CD14-positive monocyte (primary cell): ENCODE measurements around the gene ZRANB3. TPM values are rescaled to one million over a fixed set of nuclear protein-coding genes. Genes with fewer than 3 reads are reported as not detected.

Source experiments
- DNase-seq, 3 donors: peaks; one replicate each; pipeline ENCODE4 v3.0.0-alpha.2; 2011 to 2022
- H2AFZ ChIP-seq: 2 replicates; pipeline ENCODE4 v1.6.0; 2012; ENCODE audit warnings: mild to moderate bottlenecking, low read depth, low read length, inconsistent platforms; ENCODE audit not compliant: insufficient read depth, poor library complexity, severe bottlenecking
- H3K27ac ChIP-seq, 2 donors: 1 replicate in 1 of 2; 2 replicates in 1 of 2; pipeline ENCODE4 v1.5.1; 2012 to 2013; ENCODE audit warnings: low read length in 2 of 2, control low read depth in 1 of 2, inconsistent platforms in 1 of 2, low read depth in 1 of 2, mild to moderate bottlenecking in 1 of 2
- H3K27me3 ChIP-seq, 2 donors: one replicate each; pipeline versions ENCODE4 v1.6.0 to v1.6.1; 2011 to 2013; ENCODE audit warnings: low read length in 2 of 2; ENCODE audit not compliant: control insufficient read depth in 2 of 2, insufficient read depth in 2 of 2
- H3K36me3 ChIP-seq, 2 donors: replicated peaks in 1 of 2; 1 replicate in 1 of 2; 2 replicates in 1 of 2; pipeline versions ENCODE4 v1.5.1 to v1.6.1; 2012 to 2013; ENCODE audit warnings: low read length in 2 of 2, control low read depth in 1 of 2, inconsistent platforms in 1 of 2, mild to moderate bottlenecking in 1 of 2; ENCODE audit not compliant: insufficient read depth in 2 of 2, control insufficient read depth in 1 of 2
- H3K4me1 ChIP-seq, 2 donors: 1 replicate in 1 of 2; 2 replicates in 1 of 2; pipeline versions ENCODE4 v1.5.1 to v1.6.1; 2012 to 2013; ENCODE audit warnings: low read length in 2 of 2, control low read depth in 1 of 2, inconsistent platforms in 1 of 2, mild to moderate bottlenecking in 1 of 2, moderate library complexity in 1 of 2; ENCODE audit not compliant: insufficient read depth in 2 of 2, control insufficient read depth in 1 of 2
- H3K4me2 ChIP-seq: replicated peaks from 2 replicates; pipeline ENCODE3; 2012; ENCODE audit warnings: low read length, moderate library complexity, mild to moderate bottlenecking; ENCODE audit not compliant: poor library complexity, severe bottlenecking; ENCODE audit errors: extremely low read depth
- H3K4me3 ChIP-seq, 3 experiments: fragments of 200-600 bp in 1 of 3; sonication (generic) in 1 of 3; replicated peaks in 1 of 3; 1 replicate in 2 of 3; 2 replicates in 1 of 3; pipeline ENCODE4 v1.5.1; 2011 to 2013; ENCODE audit warnings: low read length in 3 of 3, mild to moderate bottlenecking in 3 of 3, control low read depth in 2 of 3, low read depth in 2 of 3, inconsistent platforms in 1 of 3, moderate library complexity in 1 of 3
- H3K79me2 ChIP-seq: 2 replicates; pipeline ENCODE4 v1.6.0; 2012; ENCODE audit warnings: mild to moderate bottlenecking, control low read depth, inconsistent platforms, low read length, moderate library complexity; ENCODE audit not compliant: insufficient read depth
- H3K9ac ChIP-seq: 2 replicates; pipeline ENCODE4 v1.6.0; 2017; ENCODE audit warnings: low read length, mild to moderate bottlenecking; ENCODE audit not compliant: insufficient read depth, poor library complexity, severe bottlenecking
- H3K9me3 ChIP-seq, 2 donors: replicated peaks in 1 of 2; 1 replicate in 1 of 2; 2 replicates in 1 of 2; pipeline versions ENCODE4 v1.5.1 to v1.6.1; 2012 to 2013; ENCODE audit warnings: low read length in 2 of 2, control low read depth in 1 of 2; ENCODE audit not compliant: control insufficient read depth in 1 of 2, insufficient read depth in 1 of 2
- H4K20me1 ChIP-seq: 2 replicates; pipeline ENCODE4 v1.6.0; 2012; ENCODE audit warnings: mild to moderate bottlenecking, low read length, control low read depth, moderate library complexity; ENCODE audit not compliant: insufficient read depth
- H3K27ac Mint-ChIP-seq, 7 donors: one replicate each; pipeline ENCODE4 v1.8.0; 2020; ENCODE audit warnings: mild to moderate bottlenecking in 7 of 7, mixed read lengths in 7 of 7, moderate library complexity in 6 of 7, inconsistent platforms in 2 of 7
- H3K27me3 Mint-ChIP-seq, 3 donors: one replicate each; pipeline ENCODE4 v1.8.0; 2021 to 2022; ENCODE audit warnings: low read depth in 3 of 3, mild to moderate bottlenecking in 3 of 3, mixed read lengths in 3 of 3, moderate library complexity in 3 of 3, inconsistent platforms in 1 of 3
- H3K36me3 Mint-ChIP-seq, 2 donors: one replicate each; pipeline ENCODE4 v1.8.0; 2020; ENCODE audit warnings: mixed read lengths in 2 of 2, inconsistent platforms in 1 of 2, mild to moderate bottlenecking in 1 of 2
- H3K4me1 Mint-ChIP-seq: one replicate; pipeline ENCODE4 v1.8.0; 2020; ENCODE audit warnings: mild to moderate bottlenecking, mixed read lengths
- H3K4me3 Mint-ChIP-seq, 2 donors: one replicate each; pipeline ENCODE4 v1.8.0; 2020; ENCODE audit warnings: mild to moderate bottlenecking in 2 of 2, mixed read lengths in 2 of 2, moderate library complexity in 1 of 2
- H3K9me3 Mint-ChIP-seq, 7 donors: one replicate each; pipeline ENCODE4 v1.8.0; 2020 to 2022; ENCODE audit warnings: mixed read lengths in 7 of 7, mild to moderate bottlenecking in 6 of 7, moderate library complexity in 6 of 7, inconsistent platforms in 2 of 7
- CTCF ChIP-seq: fragments of 200-600 bp; IDR thresholded peaks from one replicate; pipeline ENCODE4 v1.8.0; 2022; ENCODE audit warnings: antibody characterized with exemption, mild to moderate bottlenecking
- WGBS: methylation state at CpG from one replicate; pipeline ENCODE4 v1.1.5; 2013; ENCODE audit warnings: missing lambda C conversion rate; ENCODE audit not compliant: insufficient coverage; 5-methylcytosine and 5-hydroxymethylcytosine counted together
- intact Hi-C, 2 donors: fragments of 100-400 bp; cut with micrococcal nuclease; formaldehyde crosslinking; loops; one replicate each; pipeline versions ENCODE4 v1.15.0 to v1.15.1; 2023
- polyA plus RNA-seq, 3 donors: library from polyadenylated mRNA; depleted of rRNA in 1 of 3; unstranded in 2 of 3; stranded (reverse) in 1 of 3; fragments of 300-500 nt in 2 of 3; fragments of >200 nt in 1 of 3; fragmentation: Illumina TruSeq in 2 of 3; gene quantifications; 1 replicate in 2 of 3; 2 replicates in 1 of 3; pipeline ENCODE4 v1.2.3, GENCODE V29; 2012 to 2021

The ZRANB3 gene
- polyA plus RNA-seq, 3 donors, result 0.47 to 3.5 (median 0.64) TPM

GRCh38 chr2:135318808-135319207 lies 212.2 kb downstream of the ZRANB3 start:
- intact Hi-C loops, result no loop called here
- no peak overlapping the region for H3K9ac ChIP-seq
- H3K4me1 ChIP-seq, result no peaks in the 10 kb centered on the region
- no CpG with 5 or more reads among the region's 2 CpGs for WGBS
- no peak overlapping the region for H3K27ac ChIP-seq
- Mint-ChIP-seq H3K36me3 (no peaks in the 10 kb centered on the region), H3K4me1 (no peaks in the 10 kb centered on the region), H3K27ac (no peak overlapping the region), H3K4me3 (no peak overlapping the region), H3K27me3 (no peaks in the 10 kb centered on the region), H3K9me3 (peaks cover 0 to 4% (median 0%) of the 10 kb centered on the region in 7 donors)
- H3K4me2 ChIP-seq, result no peak overlapping the region
- no peaks in the 10 kb centered on the region for H3K9me3 ChIP-seq
- no peak for TF ChIP-seq CTCF
- H3K27me3 ChIP-seq, result no peaks in the 10 kb centered on the region
- H3K79me2 ChIP-seq, result no peaks in the 10 kb centered on the region
- no peaks in the 10 kb centered on the region for H4K20me1 ChIP-seq
- H3K4me3 ChIP-seq, result no peak overlapping the region
- H3K36me3 ChIP-seq, result no peaks in the 10 kb centered on the region
- H2AFZ ChIP-seq, result no peak overlapping the region
- DNase-seq, result no peak

GRCh38 chr2:135317375-135317774 lies 213.6 kb downstream of the ZRANB3 start:
- Histone ChIP-seq H3K27me3 (no peaks in the 10 kb centered on the region), H3K79me2 (no peaks in the 10 kb centered on the region), H3K27ac (no peak overlapping the region), H3K4me1 (no peaks in the 10 kb centered on the region), H4K20me1 (no peaks in the 10 kb centered on the region), H3K9ac (no peak overlapping the region), H3K4me3 (no peak overlapping the region), H2AFZ (no peak overlapping the region), H3K4me2 (no peak overlapping the region), H3K36me3 (no peaks in the 10 kb centered on the region), H3K9me3 (no peaks in the 10 kb centered on the region)
- WGBS, result no CpG with 5 or more reads among the region's 1 CpG
- TF ChIP-seq CTCF, result no peak
- intact Hi-C loops, result no loop called here
- Mint-ChIP-seq H3K4me1 (no peaks in the 10 kb centered on the region), H3K36me3 (peaks cover 0 to 8% of the 10 kb centered on the region in 2 donors), H3K27ac (no peak overlapping the region), H3K4me3 (no peak overlapping the region), H3K27me3 (peaks cover 0 to 2% (median 0%) of the 10 kb centered on the region in 3 donors), H3K9me3 (peaks cover 0 to 3% (median 0%) of the 10 kb centered on the region in 7 donors)
- DNase-seq, result no peak
